Stomach (tissue), 4 donors: Measurements from ENCODE around the gene THOC6.

Experiments used
- CTCF ChIP-seq, 7 experiments: fragments of 450-650 bp in 4 of 7; fragments of 200-600 bp in 3 of 7; sonication (generic) in 3 of 7; IDR thresholded peaks; one replicate each; pipeline ENCODE4 v1.5.1; 2016 to 2019; ENCODE audit warnings: antibody characterized with exemption in 7 of 7, control low read depth in 2 of 7, mild to moderate bottlenecking in 1 of 7
- POLR2A ChIP-seq, 4 donors: fragments of 450-650 bp; IDR thresholded peaks; one replicate each; pipeline ENCODE4 v1.6.1; 2016; ENCODE audit warnings: antibody characterized with exemption in 4 of 4, control low read depth in 2 of 4, mild to moderate bottlenecking in 1 of 4, moderate library complexity in 1 of 4
- POLR2AphosphoS5 ChIP-seq, 3 donors: sonication (generic); formaldehyde crosslinking; IDR thresholded peaks; one replicate each; pipeline ENCODE4 v1.6.1; 2016; ENCODE audit warnings: antibody characterized with exemption in 3 of 3

GRCh38 chr16:3000540-3000939, 23.3 kb upstream of the THOC6 start:
- no peak for TF ChIP-seq CTCF (IDR thresholded peaks at IDR 0.05)
- no peak for TF ChIP-seq POLR2AphosphoS5 (IDR thresholded peaks at IDR 0.05)
- TF ChIP-seq POLR2A (IDR thresholded peaks at IDR 0.05): no peak
